Measurements from ENCODE around the gene KDSR.
A peak's percentile ranks its signal among the peaks of the same experiment; 100 is the strongest.

Gene KDSR

DNA sequence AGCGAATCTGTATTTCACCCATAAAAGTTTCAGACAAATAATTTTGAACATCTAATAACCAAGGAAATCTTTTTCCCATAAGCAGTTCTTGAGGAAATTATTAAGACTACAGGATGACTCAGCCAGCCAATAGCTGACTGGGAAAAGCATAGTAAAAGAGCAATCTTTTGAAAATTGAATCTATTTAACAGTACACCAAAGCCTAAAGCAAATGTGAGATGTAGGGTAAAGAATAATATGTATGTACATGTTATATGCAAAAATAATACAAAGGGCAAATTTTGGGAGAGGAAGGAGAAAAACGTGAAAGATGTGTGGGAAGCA, 12.6 kb upstream of the KDSR start:
- DNase-seq (ENCODE audit: insufficient read length, low spot score) (no peak), FAIRE-seq (no peak)
- TF ChIP-seq, protein P1, sequence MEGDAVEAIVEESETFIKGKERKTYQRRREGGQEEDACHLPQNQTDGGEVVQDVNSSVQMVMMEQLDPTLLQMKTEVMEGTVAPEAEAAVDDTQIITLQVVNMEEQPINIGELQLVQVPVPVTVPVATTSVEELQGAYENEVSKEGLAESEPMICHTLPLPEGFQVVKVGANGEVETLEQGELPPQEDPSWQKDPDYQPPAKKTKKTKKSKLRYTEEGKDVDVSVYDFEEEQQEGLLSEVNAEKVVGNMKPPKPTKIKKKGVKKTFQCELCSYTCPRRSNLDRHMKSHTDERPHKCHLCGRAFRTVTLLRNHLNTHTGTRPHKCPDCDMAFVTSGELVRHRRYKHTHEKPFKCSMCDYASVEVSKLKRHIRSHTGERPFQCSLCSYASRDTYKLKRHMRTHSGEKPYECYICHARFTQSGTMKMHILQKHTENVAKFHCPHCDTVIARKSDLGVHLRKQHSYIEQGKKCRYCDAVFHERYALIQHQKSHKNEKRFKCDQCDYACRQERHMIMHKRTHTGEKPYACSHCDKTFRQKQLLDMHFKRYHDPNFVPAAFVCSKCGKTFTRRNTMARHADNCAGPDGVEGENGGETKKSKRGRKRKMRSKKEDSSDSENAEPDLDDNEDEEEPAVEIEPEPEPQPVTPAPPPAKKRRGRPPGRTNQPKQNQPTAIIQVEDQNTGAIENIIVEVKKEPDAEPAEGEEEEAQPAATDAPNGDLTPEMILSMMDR (IDR thresholded peaks at IDR 0.05; ENCODE audit: insufficient read depth, missing control alignments): no peak

DNA sequence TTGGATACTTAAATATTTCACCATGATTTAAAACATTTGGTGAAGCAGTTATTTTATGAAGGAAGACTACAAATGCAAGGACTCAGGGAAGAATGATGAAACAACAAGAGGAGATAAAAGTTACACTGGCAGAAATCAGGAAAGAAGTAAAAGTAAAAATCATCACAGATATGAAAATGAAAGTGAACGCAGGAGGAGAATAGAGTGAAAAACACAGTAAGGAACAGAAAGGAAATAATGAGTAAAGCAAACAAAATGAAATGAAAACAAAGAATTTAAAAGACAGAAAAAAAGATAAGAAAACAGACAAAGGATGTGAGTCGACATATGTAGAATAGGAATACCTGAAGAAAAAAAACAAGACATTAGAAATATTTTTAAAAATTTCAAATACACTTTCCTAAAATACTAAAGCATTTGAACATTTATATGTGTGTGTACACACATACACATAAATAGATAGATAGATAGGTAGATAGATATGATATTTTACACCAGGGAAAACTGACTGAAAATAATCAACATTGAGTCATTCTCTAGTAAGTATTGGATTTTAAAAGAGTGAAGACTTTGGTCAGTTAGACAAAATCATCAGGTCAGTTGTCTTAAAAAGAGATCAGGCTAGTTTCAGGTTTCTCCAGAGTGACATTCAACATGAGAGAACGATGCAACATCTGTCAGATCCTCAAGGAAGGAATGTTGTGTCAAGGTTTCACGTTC, 12.1 kb upstream of the KDSR start:
- FAIRE-seq: peak; percentile 92
- no peak for DNase-seq (ENCODE audit: insufficient read length, low spot score)
- TF ChIP-seq, protein P1 (IDR thresholded peaks at IDR 0.05; ENCODE audit: insufficient read depth, missing control alignments): no peak

DNA sequence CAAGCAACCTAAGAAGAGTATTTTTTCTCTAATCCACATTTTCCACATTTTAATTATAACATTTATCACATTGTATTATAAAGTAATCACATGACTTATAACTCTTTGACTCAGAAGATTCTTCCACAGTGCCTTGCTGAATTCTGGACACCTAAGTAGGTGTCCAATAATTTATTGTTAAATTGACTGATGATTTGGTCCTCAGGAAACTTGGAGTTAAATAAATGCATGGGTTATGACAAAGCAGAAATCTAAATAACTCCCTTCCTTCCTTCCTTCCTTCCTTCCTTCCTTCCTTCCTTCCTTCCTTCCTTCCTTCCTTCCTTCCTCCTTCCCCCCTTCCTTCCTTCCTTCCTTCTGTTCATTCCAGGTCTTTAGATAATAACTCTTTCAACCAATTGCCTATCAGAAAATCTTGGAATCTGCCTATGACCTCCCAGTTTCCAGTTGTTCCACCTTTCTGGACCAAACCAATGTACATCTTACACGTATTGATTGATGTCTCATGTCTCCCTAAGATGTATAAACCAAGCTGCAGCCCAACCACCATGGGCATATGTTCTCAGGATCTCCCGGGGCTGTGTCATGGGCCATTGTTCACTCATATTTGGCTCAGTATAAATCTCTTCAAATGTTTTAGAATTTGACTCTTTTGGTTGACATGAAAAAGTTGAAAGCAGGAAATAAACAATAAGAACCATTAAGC, 10.4 kb upstream of the KDSR start:
- FAIRE-seq (no peak), DNase-seq (ENCODE audit: insufficient read length, low spot score) (no peak)
- TF ChIP-seq, protein P1 (IDR thresholded peaks at IDR 0.05; ENCODE audit: insufficient read depth, missing control alignments): no peak

DNA sequence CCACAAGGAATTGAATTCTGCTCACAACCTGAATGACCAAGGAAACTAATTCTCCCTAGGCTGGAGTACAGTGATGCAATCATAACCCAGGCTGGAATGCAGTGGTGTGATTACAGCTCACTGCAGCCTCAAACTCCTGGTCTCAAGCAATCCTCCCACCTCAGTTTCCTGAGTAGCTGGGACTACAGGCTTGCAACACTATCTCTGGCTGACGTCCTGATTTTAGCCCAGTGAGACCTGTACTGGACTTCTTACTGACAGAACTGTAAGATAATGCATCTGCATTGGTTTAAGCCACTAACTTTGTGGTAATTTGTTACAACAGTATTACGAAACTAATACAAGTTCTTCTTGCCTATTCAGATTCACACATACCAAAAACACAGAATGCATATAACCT, 9.5 kb upstream of the KDSR start:
- TF ChIP-seq, protein P1 (IDR thresholded peaks at IDR 0.05; ENCODE audit: insufficient read depth, missing control alignments): no peak
- no peak for DNase-seq (ENCODE audit: insufficient read length, low spot score)
- FAIRE-seq: peak; percentile 32

DNA sequence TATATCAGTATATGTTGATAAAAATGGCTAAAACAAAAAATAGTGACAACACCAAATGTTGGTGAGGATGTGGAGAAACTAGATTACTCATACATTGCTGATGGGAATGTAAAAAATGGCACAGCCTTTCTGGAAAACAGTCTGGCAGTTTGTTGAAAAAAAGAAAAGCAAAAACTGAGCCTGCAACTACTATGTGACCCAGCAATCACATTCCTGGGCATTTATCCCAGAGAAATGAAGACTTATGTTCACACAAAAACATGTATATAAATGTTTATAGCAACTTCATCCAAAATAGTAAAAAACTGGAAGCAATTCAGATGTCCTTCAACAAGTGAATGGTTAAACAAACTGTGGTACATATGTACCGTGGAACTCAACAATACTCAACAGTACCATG, 7.5 kb upstream of the KDSR start:
- no peak for DNase-seq (ENCODE audit: insufficient read length, low spot score)
- TF ChIP-seq, protein P1 (IDR thresholded peaks at IDR 0.05; ENCODE audit: insufficient read depth, missing control alignments): no peak
- peak; percentile 76 for FAIRE-seq

DNA sequence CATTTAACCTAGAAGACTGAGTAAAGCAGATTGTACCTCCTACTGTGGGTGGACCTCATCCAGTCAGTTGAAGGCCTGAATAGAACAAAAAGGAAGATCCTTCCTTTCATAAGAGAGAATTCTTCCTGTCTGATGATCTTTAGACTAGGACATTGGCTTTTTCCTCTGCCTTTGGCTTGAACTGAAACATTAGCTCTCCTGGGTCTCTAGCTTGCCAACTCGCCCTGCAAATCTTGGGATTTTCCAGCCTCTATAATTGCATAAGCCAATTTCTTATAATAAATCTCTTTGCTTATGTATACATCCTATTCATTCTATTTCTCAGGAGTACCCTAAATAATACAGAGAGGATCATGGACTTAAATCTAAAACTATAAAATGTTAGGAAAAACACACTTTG, 6.2 kb upstream of the KDSR start:
- no peak for DNase-seq (ENCODE audit: insufficient read length, low spot score)
- TF ChIP-seq, protein P1 (IDR thresholded peaks at IDR 0.05; ENCODE audit: insufficient read depth, missing control alignments): no peak
- FAIRE-seq: peak; percentile 88

DNA sequence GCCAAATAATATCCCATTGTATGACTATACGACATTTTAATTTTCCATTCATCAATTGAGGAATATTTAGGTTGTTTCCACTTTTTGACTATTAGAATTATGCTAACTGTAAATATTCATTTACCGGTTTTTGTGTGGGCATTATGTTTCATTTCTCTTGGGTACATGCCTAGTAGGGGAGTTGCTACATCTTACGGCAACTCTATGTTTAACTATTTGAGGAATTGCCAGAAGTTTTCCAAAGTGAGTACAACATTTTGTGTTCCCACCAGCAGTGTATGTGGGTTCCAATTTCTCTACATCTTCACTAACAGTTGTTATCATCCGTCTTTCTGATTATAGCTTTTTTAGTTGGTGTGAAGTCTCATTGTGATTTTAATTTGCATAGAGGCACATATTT, 1.6 kb upstream of the KDSR start:
- no peak for FAIRE-seq

More for the DNA sequence above, 1.6 kb upstream of the KDSR start:
- TF ChIP-seq, protein P1 (IDR thresholded peaks at IDR 0.05; ENCODE audit: insufficient read depth, missing control alignments): no peak
- DNase-seq (ENCODE audit: insufficient read length, low spot score): no peak

Measured in D721Med (cell line).